ENCODE data around the gene EFNB2. TPM values are rescaled to one million over a fixed set of nuclear protein-coding genes. Genes with fewer than 3 reads are reported as not detected.

Gene EFNB2
- total and polyA plus RNA-seq, 2 of the 8 experiments (the other 6 are each of a cell fraction or from before 2014, with no cell fraction given), result 8.2 to 12.0 TPM

DNA sequence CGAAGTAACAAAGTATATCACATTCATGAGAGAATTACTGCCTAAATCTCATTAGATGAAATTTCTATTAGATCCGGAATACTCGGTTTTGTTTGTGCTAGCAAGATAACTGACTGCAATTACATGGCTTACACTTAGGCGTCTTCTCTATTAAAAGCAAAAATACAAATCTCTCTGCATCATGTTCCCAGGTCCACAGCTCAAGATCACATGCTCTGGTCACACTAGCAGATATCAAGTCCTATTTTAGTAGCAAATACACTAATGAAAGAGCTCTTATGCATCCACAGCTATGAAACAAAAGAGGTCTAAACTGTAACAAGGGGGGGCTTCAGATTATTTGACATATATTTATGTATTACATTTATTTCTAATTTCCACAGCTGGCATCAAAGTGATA is 53.5 kb downstream of the EFNB2 start:
- Histone ChIP-seq H3K27ac (ENCODE audit: low read depth, low read length) (no peak overlapping the region), H2BK12ac (ENCODE audit: low read depth, low read length) (no peak overlapping the region), H4K20me1 (replicated peaks in 1 of 2; ENCODE audit: control insufficient read depth in 1 of 2, insufficient read depth in 2 of 2, low read length in 2 of 2) (no peaks in the 10 kb centered on the region), H2AFZ (ENCODE audit: low read length) (no peak overlapping the region), H2BK120ac (replicated peaks; ENCODE audit: low read depth, low read length) (no peak overlapping the region), H4K91ac (replicated peaks; ENCODE audit: insufficient read length, low read length) (no peak overlapping the region), H3K9ac (replicated peaks in 1 of 4; ENCODE audit: extremely low read depth in 1 of 4, low read depth in 3 of 4, low read length in 3 of 4) (no peak overlapping the region), H3K23ac (ENCODE audit: insufficient read length) (no peak overlapping the region), H3K4me2 (ENCODE audit: insufficient read depth in 1 of 2, low read depth in 2 of 2, low read length in 2 of 2) (no peak overlapping the region), H3K56ac (replicated peaks; ENCODE audit: insufficient read length, low read depth, low read length) (no peak overlapping the region), H3K4me1 (replicated peaks in 1 of 4; ENCODE audit: control insufficient read depth in 3 of 4, insufficient read depth in 4 of 4, low read length in 3 of 4) (no peaks in the 10 kb centered on the region), H3K79me2 (ENCODE audit: control insufficient read depth in 1 of 2, insufficient read depth in 2 of 2, low read length in 2 of 2) (no peaks in the 10 kb centered on the region), H3K23me2 (ENCODE audit: low read depth, low read length) (peaks cover 2% of the 10 kb centered on the region; the same call in 1 of the 2 replicates), H3K36me3 (ENCODE audit: control insufficient read depth in 2 of 4, insufficient read depth in 4 of 4, low read length in 3 of 4) (no peaks in the 10 kb centered on the region), H3K14ac (ENCODE audit: insufficient read length) (no peak overlapping the region), H2BK15ac (ENCODE audit: low read length) (no peak overlapping the region), H3K9me3 (ENCODE audit: insufficient read depth in 2 of 2, low read depth in 1 of 2, low read length in 1 of 2) (no peaks in the 10 kb centered on the region), H3K79me1 (ENCODE audit: low read depth, low read length) (no peaks in the 10 kb centered on the region), H3K4me3 (ENCODE audit: extremely low read depth in 1 of 4, insufficient read depth in 2 of 4, low read depth in 3 of 4, low read length in 4 of 4) (no peak overlapping the region), H3K4ac (replicated peaks; ENCODE audit: insufficient read length, low read depth, low read length) (no peak overlapping the region), H4K8ac (ENCODE audit: extremely low read depth, insufficient read depth, low read length) (no peak overlapping the region), H3K18ac (ENCODE audit: extremely low read depth, low read length) (no peak overlapping the region), H2BK5ac (ENCODE audit: low read depth, low read length) (no peak overlapping the region), H2AK5ac (ENCODE audit: low read depth, low read length) (no peak overlapping the region), H2BK20ac (ENCODE audit: low read length) (no peak overlapping the region), H4K5ac (ENCODE audit: insufficient read length, low read depth, low read length) (no peak overlapping the region), H3K27me3 (replicated peaks in 1 of 4; ENCODE audit: control insufficient read depth in 3 of 4, extremely low read depth in 1 of 4, insufficient read depth in 3 of 4, low read length in 3 of 4) (no peaks in the 10 kb centered on the region)
- 95% methylated on average over 4 of the region's 4 CpGs; no CpG with 5 or more reads in 1 of the 2 experiments for WGBS, 2 experiments (ENCODE audit: extremely low coverage in 1 of 2, insufficient coverage in 1 of 2, insufficient read length in 1 of 2, insufficient replicate concordance in 2 of 2, low coverage in 1 of 2, low lambda C conversion rate in 2 of 2, missing lambda C conversion rate in 1 of 2)
- FAIRE-seq (no peak), DNase-seq (ENCODE audit: low read depth in 1 of 2, low spot score in 2 of 2) (no peak)
- TF ChIP-seq, protein P1, sequence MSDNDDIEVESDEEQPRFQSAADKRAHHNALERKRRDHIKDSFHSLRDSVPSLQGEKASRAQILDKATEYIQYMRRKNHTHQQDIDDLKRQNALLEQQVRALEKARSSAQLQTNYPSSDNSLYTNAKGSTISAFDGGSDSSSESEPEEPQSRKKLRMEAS (IDR thresholded peaks at IDR 0.05), result no peak
- no peak for TF ChIP-seq JUND (IDR thresholded peaks at IDR 0.05; ENCODE audit: low read length)
- TF ChIP-seq, protein P2, sequence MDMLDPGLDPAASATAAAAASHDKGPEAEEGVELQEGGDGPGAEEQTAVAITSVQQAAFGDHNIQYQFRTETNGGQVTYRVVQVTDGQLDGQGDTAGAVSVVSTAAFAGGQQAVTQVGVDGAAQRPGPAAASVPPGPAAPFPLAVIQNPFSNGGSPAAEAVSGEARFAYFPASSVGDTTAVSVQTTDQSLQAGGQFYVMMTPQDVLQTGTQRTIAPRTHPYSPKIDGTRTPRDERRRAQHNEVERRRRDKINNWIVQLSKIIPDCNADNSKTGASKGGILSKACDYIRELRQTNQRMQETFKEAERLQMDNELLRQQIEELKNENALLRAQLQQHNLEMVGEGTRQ (IDR thresholded peaks at IDR 0.05; ENCODE audit: low read length), result no peak
- no peak for TF ChIP-seq POLR2AphosphoS5 (IDR thresholded peaks at IDR 0.05; ENCODE audit: low read depth, low read length)
- TF ChIP-seq RNF2 (IDR thresholded peaks at IDR 0.05; ENCODE audit: borderline replicate concordance, low read depth, low read length, missing control alignments, poor library complexity, severe bottlenecking), result no peak
- TF ChIP-seq, protein P3, sequence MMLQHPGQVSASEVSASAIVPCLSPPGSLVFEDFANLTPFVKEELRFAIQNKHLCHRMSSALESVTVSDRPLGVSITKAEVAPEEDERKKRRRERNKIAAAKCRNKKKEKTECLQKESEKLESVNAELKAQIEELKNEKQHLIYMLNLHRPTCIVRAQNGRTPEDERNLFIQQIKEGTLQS (IDR thresholded peaks at IDR 0.05; ENCODE audit: insufficient read depth, low read depth, low read length), result no peak
- TF ChIP-seq TAF7 (optimal IDR thresholded peaks at IDR 0.05; ENCODE audit: borderline replicate concordance, low read depth, low read length), result no peak
- no peak for TF ChIP-seq CTBP2 (IDR thresholded peaks at IDR 0.05; ENCODE audit: borderline replicate concordance, insufficient read depth, insufficient read length, low read length)
- no peak for TF ChIP-seq RAD21 (IDR thresholded peaks at IDR 0.05 in 1 of 2, conservative IDR thresholded peaks at IDR 0.05 in 1 of 2; ENCODE audit: low read depth in 2 of 2, low read length in 2 of 2)
- no peak for TF ChIP-seq GTF2F1 (IDR thresholded peaks at IDR 0.05; ENCODE audit: borderline replicate concordance, low read depth, low read length)
- no peak for TF ChIP-seq CREB1 (IDR thresholded peaks at IDR 0.05)
- ChIA-PET CTCF (ENCODE audit: partially characterized antibody) (no interaction called here), POLR2A (ENCODE audit: partially characterized antibody) (no interaction called here)

Data from H1 (cell line).